ENCODE data around the gene KLHL29. TPM values are rescaled to one million over a fixed set of nuclear protein-coding genes. Genes with fewer than 3 reads are reported as not detected.

Gene KLHL29
- total RNA-seq, 3 donors from 2014 or later (not counting 1 experiment from before 2014, with no cell fraction given), result 0.24 to 0.43 (median 0.33) TPM

DNA sequence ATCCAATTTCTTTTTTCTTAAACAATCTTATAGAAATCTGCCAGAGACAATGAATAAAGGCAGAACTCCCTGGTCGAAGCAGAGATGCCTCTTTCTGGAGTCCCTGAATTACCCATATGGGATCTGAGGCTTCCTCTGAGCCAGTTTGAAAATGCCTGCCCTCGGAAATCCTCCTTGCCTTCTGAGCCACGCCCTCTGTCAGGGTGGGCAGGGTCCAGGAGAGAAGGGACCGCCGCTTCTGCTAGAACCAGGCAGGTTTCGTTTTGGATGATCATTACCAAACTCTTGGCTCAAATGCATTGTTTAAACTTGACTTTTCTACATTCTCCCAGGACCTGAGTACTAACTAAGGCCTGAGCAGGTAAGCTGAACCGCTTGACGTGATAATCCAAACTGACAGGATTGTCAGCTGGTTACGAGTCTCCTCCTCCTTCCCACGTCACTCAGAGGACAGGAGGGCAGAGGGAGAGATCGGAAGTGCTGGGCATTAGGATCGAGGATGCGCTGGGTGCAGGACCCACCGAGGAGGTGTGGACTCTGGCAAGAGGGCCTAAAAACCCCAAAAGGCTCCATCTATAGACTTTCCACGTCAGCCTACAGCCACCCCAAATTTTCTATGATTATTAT lies 128.4 kb downstream of the KLHL29 start:
- Mint-ChIP-seq H3K27me3 (ENCODE audit: low read depth in 2 of 2) (peaks cover 18 to 20% of the 10 kb centered on the region in 2 donors), H3K36me3 (no peaks in the 10 kb centered on the region), H3K9me3 (no peaks in the 10 kb centered on the region), H3K4me1 (no peaks in the 10 kb centered on the region), H3K4me3 (peak overlapping the region; percentile 6), H3K27ac (no peak overlapping the region)
- H3K27me3 ChIP-seq (ENCODE audit: control insufficient read depth, insufficient read depth, low read length), result no peaks in the 10 kb centered on the region
- H3K4me1 ChIP-seq (ENCODE audit: control insufficient read depth, insufficient read depth, low read length), result no peaks in the 10 kb centered on the region
- ATAC-seq (no peak), DNase-seq (no peak)
- H3K36me3 ChIP-seq (ENCODE audit: control insufficient read depth, insufficient read depth, low read length), result no peaks in the 10 kb centered on the region
- no peak overlapping the region for H3K4me3 ChIP-seq (ENCODE audit: low read length)
- no peaks in the 10 kb centered on the region for H3K9me3 ChIP-seq (ENCODE audit: control insufficient read depth, insufficient read depth, low read length)
- whole genome bisulfite sequencing (ENCODE audit: insufficient coverage), result 88% methylated on average over 15 of the region's 15 CpGs
- intact Hi-C loops (cut with micrococcal nuclease), result no loop called here
- TF ChIP-seq, protein P1, sequence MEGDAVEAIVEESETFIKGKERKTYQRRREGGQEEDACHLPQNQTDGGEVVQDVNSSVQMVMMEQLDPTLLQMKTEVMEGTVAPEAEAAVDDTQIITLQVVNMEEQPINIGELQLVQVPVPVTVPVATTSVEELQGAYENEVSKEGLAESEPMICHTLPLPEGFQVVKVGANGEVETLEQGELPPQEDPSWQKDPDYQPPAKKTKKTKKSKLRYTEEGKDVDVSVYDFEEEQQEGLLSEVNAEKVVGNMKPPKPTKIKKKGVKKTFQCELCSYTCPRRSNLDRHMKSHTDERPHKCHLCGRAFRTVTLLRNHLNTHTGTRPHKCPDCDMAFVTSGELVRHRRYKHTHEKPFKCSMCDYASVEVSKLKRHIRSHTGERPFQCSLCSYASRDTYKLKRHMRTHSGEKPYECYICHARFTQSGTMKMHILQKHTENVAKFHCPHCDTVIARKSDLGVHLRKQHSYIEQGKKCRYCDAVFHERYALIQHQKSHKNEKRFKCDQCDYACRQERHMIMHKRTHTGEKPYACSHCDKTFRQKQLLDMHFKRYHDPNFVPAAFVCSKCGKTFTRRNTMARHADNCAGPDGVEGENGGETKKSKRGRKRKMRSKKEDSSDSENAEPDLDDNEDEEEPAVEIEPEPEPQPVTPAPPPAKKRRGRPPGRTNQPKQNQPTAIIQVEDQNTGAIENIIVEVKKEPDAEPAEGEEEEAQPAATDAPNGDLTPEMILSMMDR (IDR thresholded peaks at IDR 0.05), result no peak
- no peak overlapping the region for H3K27ac ChIP-seq (ENCODE audit: low read length)

DNA sequence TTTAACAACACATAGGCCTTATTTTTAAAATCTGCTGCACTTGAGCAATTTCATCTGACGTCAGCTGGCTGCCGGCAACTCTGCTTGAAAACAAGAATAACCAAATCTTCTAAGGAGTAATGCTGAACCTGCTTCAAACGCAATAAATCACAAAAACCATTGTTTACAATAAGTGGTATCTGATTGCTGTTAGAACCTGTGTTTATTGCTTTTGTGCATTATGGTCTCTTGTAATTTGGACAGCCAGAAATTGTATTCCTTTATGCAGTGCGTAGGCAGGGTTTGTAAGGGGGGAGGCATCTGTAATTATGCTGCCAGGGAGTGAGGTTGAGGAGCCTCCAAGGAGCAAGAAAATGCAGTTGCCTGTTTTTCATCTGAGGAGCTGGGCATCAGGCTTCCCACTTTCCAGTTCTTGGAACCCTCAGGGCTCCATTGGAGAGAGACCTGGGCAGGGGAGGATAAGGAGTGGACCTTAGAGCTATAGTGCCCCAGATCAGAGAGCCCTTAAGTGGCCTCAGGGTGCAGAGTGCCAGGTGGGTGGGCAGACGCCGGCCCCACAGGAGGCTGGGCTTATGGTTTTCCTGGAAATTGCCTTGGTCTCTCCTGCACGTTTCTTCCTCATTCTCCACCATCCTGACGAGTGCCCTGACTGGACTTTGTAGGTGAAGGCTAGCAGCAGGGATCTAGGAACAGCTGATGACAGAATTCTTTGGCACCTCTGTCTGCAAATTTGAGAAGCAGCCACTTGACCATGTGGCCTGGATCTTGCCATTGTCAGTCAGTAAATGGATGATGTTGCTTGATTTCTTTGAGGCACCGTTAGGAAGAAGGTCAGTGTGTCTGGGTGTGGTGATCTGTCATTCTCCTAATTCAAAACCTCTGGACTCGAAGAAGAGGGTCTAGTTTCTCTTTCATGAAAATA lies 129.2 kb downstream of the KLHL29 start:
- ATAC-seq (no peak), DNase-seq (no peak)
- no peaks in the 10 kb centered on the region for H3K36me3 ChIP-seq (ENCODE audit: control insufficient read depth, insufficient read depth, low read length)
- Mint-ChIP-seq H3K27me3 (ENCODE audit: low read depth in 2 of 2) (peaks cover 18 to 20% of the 10 kb centered on the region in 2 donors), H3K4me1 (no peaks in the 10 kb centered on the region), H3K27ac (no peak overlapping the region), H3K4me3 (no peak overlapping the region), H3K36me3 (no peaks in the 10 kb centered on the region), H3K9me3 (no peaks in the 10 kb centered on the region)
- H3K27ac ChIP-seq (ENCODE audit: low read length), result no peak overlapping the region
- no peak overlapping the region for H3K4me3 ChIP-seq (ENCODE audit: low read length)
- H3K9me3 ChIP-seq (ENCODE audit: control insufficient read depth, insufficient read depth, low read length), result no peaks in the 10 kb centered on the region
- intact Hi-C loops (cut with micrococcal nuclease), result no loop called here
- TF ChIP-seq, protein P1 (IDR thresholded peaks at IDR 0.05), result no peak
- WGBS (ENCODE audit: insufficient coverage), result 75% methylated on average over 9 of the region's 10 CpGs
- no peaks in the 10 kb centered on the region for H3K27me3 ChIP-seq (ENCODE audit: control insufficient read depth, insufficient read depth, low read length)
- no peaks in the 10 kb centered on the region for H3K4me1 ChIP-seq (ENCODE audit: control insufficient read depth, insufficient read depth, low read length)

- no peaks in the 10 kb centered on the region for H3K4me1 Mint-ChIP-seq
- no peak overlapping the region for H3K27ac Mint-ChIP-seq
- no peak overlapping the region for H3K4me3 Mint-ChIP-seq
- 89% methylated on average over 19 of the region's 19 CpGs for WGBS (ENCODE audit: insufficient coverage)
- Histone ChIP-seq H3K4me1 (ENCODE audit: control insufficient read depth, insufficient read depth, low read length) (no peaks in the 10 kb centered on the region), H3K4me3 (ENCODE audit: low read length) (no peak overlapping the region), H3K27ac (ENCODE audit: low read length) (no peak overlapping the region), H3K9me3 (ENCODE audit: control insufficient read depth, insufficient read depth, low read length) (no peaks in the 10 kb centered on the region), H3K27me3 (ENCODE audit: control insufficient read depth, insufficient read depth, low read length) (no peaks in the 10 kb centered on the region), H3K36me3 (ENCODE audit: control insufficient read depth, insufficient read depth, low read length) (no peaks in the 10 kb centered on the region)
- H3K9me3 Mint-ChIP-seq, result no peaks in the 10 kb centered on the region
- no peaks in the 10 kb centered on the region for H3K36me3 Mint-ChIP-seq
- intact Hi-C loops (cut with micrococcal nuclease), result no loop called here
- ATAC-seq, result no peak
- no peak for DNase-seq
- TF ChIP-seq, protein P1 (IDR thresholded peaks at IDR 0.05), result no peak
- H3K27me3 Mint-ChIP-seq (ENCODE audit: low read depth in 2 of 2), result peaks cover 16 to 20% of the 10 kb centered on the region in 2 donors
Measured at GRCh38 chr2:23516520-23517256, 131.7 kb downstream of the KLHL29 start.
